Vagina (tissue), 2 donors: ENCODE measurements around the gene PADI1. TPM values are rescaled to one million over a fixed set of nuclear protein-coding genes. Genes with fewer than 3 reads are reported as not detected.
A peak's percentile ranks its signal among the peaks of the same experiment; 100 is the strongest.

ENCODE experiments used
- DNase-seq, 2 donors: peaks; one replicate each; pipeline ENCODE4 v3.0.0-alpha.2; 2017; ENCODE audit errors: extremely low spot score in 2 of 2
- H3K27ac ChIP-seq: fragments of 200-600 bp; sonication (generic); one replicate; pipeline ENCODE4 v1.5.1; 2019
- H3K27me3 ChIP-seq: fragments of 200-600 bp; sonication (generic); one replicate; pipeline ENCODE4 v1.5.1; 2019
- H3K36me3 ChIP-seq, 2 donors: fragments of 200-600 bp; sonication (generic); one replicate each; pipeline ENCODE4 v1.5.1; 2017 to 2019
- H3K4me1 ChIP-seq: fragments of 200-600 bp; sonication (generic); one replicate; pipeline ENCODE4 v1.5.1; 2019
- H3K4me3 ChIP-seq, 2 donors: fragments of 200-600 bp; sonication (generic); 1 replicate in 1 of 2; 2 replicates in 1 of 2; pipeline ENCODE4 v1.5.1; 2016 to 2019
- H3K9me3 ChIP-seq: fragments of 200-600 bp; sonication (generic); one replicate; pipeline ENCODE4 v1.5.1; 2019
- CTCF ChIP-seq, 3 experiments: fragments of 450-650 bp in 2 of 3; fragments of 200-600 bp in 1 of 3; sonication (generic) in 1 of 3; IDR thresholded peaks; one replicate each; pipeline ENCODE4 v1.5.1; 2017 to 2019; ENCODE audit warnings: antibody characterized with exemption in 3 of 3, mild to moderate bottlenecking in 2 of 3, moderate library complexity in 2 of 3
- POLR2A ChIP-seq, 2 donors: fragments of 450-650 bp; IDR thresholded peaks; one replicate each; pipeline ENCODE4 v1.6.1; 2017; ENCODE audit warnings: antibody characterized with exemption in 2 of 2, mild to moderate bottlenecking in 2 of 2, moderate library complexity in 2 of 2
- POLR2AphosphoS5 ChIP-seq, 2 donors: sonication (generic); formaldehyde crosslinking; IDR thresholded peaks; one replicate each; pipeline ENCODE4 v1.9.0; 2017; ENCODE audit warnings: antibody characterized with exemption in 2 of 2, mild to moderate bottlenecking in 2 of 2, low read depth in 1 of 2; ENCODE audit not compliant: insufficient read depth in 1 of 2
- intact Hi-C: fragments of 100-400 bp; cut with DNase I; formaldehyde crosslinking; loops from one replicate; pipeline ENCODE4 v1.15.1; 2023
- total RNA-seq: library from RNA; depleted of rRNA; stranded (reverse); fragments of >200 nt; gene quantifications from one replicate; pipeline ENCODE4 v1.2.3, GENCODE V29; 2016

The PADI1 gene
- total RNA-seq, 1 donor from 2014 or later: 46.4 TPM

DNA sequence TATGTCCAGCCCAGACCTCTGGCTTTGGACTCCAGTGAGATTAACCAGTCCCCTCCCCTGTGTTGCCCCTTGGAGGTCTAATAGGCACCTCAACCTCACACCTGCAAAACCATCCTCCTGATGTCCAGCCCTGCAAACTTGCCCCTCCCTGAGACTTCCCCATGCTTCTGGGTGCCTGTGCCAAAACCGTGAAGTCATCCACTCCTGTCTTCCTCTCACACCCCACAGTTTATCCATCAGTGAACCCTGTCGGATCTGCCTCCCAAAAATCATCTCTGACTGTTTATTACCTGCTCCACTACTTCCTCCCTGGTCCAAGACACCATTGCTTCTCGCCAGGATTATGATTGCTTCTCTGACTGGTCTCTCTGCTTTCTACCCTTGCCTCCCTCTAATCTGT is 31.7 kb upstream of the PADI1 start:
- Histone ChIP-seq H3K36me3 (no peaks in the 10 kb centered on the region), H3K4me3 (no peak overlapping the region), H3K27me3 (no peaks in the 10 kb centered on the region), H3K27ac (no peak overlapping the region), H3K9me3 (no peaks in the 10 kb centered on the region), H3K4me1 (no peaks in the 10 kb centered on the region)
- intact Hi-C loops: no loop called here
- TF ChIP-seq POLR2A (IDR thresholded peaks at IDR 0.05) (no peak), POLR2AphosphoS5 (IDR thresholded peaks at IDR 0.05; ENCODE audit: insufficient read depth in 1 of 2, low read depth in 1 of 2) (no peak), CTCF (IDR thresholded peaks at IDR 0.05) (no peak)
- DNase-seq: no peak

GRCh38 chr1:17176306-17177061 is 28.4 kb upstream of the PADI1 start:
- no peak overlapping the region for H3K4me3 ChIP-seq
- no peak overlapping the region for H3K27ac ChIP-seq
- H3K4me1 ChIP-seq: no peaks in the 10 kb centered on the region
- no peaks in the 10 kb centered on the region for H3K9me3 ChIP-seq
- intact Hi-C loops: no loop called here
- H3K36me3 ChIP-seq: no peaks in the 10 kb centered on the region
- DNase-seq: peak in 1 of 2 donors; percentile 74
- H3K27me3 ChIP-seq: no peaks in the 10 kb centered on the region
- TF ChIP-seq CTCF (IDR thresholded peaks at IDR 0.05): no peak
- TF ChIP-seq POLR2A (IDR thresholded peaks at IDR 0.05): no peak
- no peak for TF ChIP-seq POLR2AphosphoS5 (IDR thresholded peaks at IDR 0.05; ENCODE audit: insufficient read depth in 1 of 2, low read depth in 1 of 2)

DNA sequence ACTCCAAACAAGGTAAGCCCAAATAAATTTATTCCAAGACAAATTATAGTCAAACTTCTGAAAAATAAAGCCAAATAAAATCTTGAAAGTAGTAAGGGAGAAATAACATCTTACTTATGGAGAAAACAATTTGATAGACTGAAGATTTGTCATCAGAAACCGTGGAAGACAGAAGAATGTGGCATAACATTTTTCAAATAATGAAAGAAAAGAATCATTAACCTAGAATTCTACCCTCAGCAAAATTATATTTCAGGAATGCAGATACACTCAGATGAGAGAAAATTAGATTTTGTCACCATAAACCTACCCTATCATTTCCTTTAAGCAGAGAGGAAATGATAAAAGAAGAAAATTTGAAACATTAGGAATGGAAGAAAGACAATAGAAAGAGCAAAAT is 27.3 kb upstream of the PADI1 start:
- Histone ChIP-seq H3K27me3 (no peaks in the 10 kb centered on the region), H3K9me3 (no peaks in the 10 kb centered on the region), H3K4me3 (no peak overlapping the region), H3K27ac (no peak overlapping the region), H3K4me1 (no peaks in the 10 kb centered on the region), H3K36me3 (no peaks in the 10 kb centered on the region)
- intact Hi-C loops: no loop called here
- no peak for DNase-seq
- TF ChIP-seq POLR2A (IDR thresholded peaks at IDR 0.05) (no peak), CTCF (IDR thresholded peaks at IDR 0.05) (no peak), POLR2AphosphoS5 (IDR thresholded peaks at IDR 0.05; ENCODE audit: insufficient read depth in 1 of 2, low read depth in 1 of 2) (no peak)

GRCh38 chr1:17181781-17182464 is 23.0 kb upstream of the PADI1 start:
- Histone ChIP-seq H3K27ac (no peak overlapping the region), H3K4me1 (peaks cover 8% of the 10 kb centered on the region), H3K27me3 (no peaks in the 10 kb centered on the region), H3K9me3 (no peaks in the 10 kb centered on the region), H3K4me3 (no peak overlapping the region), H3K36me3 (no peaks in the 10 kb centered on the region)
- intact Hi-C loops: no loop called here
- DNase-seq: peak in 1 of 2 donors; percentile 87
- TF ChIP-seq POLR2AphosphoS5 (IDR thresholded peaks at IDR 0.05; ENCODE audit: insufficient read depth in 1 of 2, low read depth in 1 of 2): no peak

- H3K4me3 ChIP-seq: no peak overlapping the region
These were observed 21.4 kb upstream of the PADI1 start for GRCh38 chr1:17183388-17184160.

More at GRCh38 chr1:17183388-17184160, 21.4 kb upstream of the PADI1 start:
- no peak overlapping the region for H3K27ac ChIP-seq
- no peaks in the 10 kb centered on the region for H3K36me3 ChIP-seq
- TF ChIP-seq POLR2AphosphoS5 (IDR thresholded peaks at IDR 0.05; ENCODE audit: insufficient read depth in 1 of 2, low read depth in 1 of 2) (no peak), CTCF (IDR thresholded peaks at IDR 0.05) (no peak), POLR2A (IDR thresholded peaks at IDR 0.05) (no peak)
- intact Hi-C loops: no loop called here
- DNase-seq: peak in 1 of 2 donors; percentile 79
- H3K27me3 ChIP-seq: no peaks in the 10 kb centered on the region
- H3K4me1 ChIP-seq: peaks cover 8% of the 10 kb centered on the region
- no peaks in the 10 kb centered on the region for H3K9me3 ChIP-seq
